Activated gamma-delta T cell (primary cell): ENCODE results near the gene MAPK8IP2.
A peak's percentile ranks its signal among the peaks of the same experiment; 100 is the strongest.

Experiments
- DNase-seq: peaks from one replicate; lab custom pipeline; 2025; lab: John Stamatoyannopoulos, UW

MAPK8IP2 gene

DNA sequence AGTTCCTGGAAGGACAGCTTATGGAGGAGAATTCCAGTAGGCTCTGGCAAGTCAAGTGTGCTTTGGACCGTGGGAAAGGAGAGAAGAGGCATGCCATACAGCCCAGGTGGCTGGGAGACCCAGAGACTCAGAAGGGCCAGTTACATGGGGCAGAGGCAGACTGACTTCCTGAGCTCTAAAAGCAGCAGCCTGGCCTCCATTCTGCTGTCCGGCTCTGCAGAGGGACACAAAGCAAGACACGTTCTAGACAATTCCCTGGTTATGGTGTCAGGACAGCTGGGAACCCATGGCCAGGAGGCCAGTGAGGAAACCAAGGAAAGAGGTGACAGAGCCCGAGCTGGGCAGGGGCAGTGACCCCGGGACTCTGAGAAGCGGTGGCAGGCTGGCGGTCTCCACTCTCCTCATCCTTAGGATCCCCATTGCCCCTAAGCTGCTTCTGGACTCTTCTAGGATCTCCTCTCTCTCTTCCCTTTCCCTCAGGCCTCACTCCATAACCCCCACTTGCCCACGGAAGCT is 25.1 kb upstream of the MAPK8IP2 start:
- DNase-seq, result no peak

DNA sequence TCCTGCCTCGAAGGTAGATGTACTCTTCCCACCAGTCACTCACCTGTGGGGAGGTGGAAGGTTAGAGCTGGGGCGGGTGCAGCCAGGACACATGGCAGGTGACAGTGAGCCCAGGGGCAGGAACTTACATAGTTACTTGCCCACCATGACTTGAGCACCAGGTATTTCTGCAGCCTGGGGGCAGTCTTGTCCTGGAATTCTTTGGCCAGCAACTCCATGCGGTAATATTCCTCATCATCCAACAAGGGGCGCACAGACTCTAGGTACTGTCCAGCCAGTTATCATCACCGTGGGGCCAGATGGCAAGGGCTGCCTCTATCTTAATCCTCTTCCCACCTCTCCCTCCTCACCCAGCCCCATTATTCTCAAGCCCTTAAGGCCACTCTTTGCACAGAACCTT is 24.5 kb upstream of the MAPK8IP2 start:
- no peak for DNase-seq

DNA sequence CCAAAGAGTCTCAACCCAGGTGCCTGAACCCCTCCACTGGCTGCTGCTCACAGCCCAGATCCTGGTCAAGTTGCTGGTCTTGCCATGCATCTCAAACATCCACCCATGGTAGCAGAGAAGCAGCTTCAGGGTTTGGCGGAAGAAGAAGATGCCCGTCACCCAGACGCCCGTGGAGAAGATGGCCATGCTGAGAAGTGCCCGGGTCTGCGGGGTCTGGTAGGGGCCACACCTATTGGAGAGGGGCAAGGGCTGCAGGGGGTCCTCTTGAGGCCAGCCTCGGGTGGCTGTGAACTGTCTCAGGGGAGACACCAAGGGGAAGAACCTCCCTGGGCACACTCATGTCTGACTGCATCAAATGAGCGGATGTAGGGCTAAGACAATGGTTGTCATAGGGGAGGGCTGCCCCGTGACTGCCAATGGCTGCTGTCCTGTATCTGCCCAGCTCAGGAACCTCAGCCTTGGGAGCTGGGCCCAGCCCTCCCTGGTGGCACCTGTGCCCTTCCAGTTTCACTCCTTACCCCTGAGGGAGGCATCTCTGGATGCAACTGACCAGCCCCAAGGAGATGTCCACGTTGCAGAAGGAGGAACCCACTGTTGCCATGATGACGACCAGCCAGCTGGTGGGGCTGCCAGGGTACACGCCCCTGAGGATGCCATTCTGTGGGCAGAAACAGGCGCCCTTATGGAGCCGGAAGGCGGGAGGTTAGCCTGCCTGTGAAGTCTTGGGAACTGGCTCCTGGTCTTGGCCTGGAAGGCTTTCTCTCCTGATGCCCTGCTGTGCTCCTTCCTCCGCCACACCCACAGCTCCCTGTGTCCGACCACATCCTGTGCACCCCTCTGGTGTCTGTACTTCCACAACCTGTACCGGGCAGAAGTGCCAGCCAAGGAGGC is 23.5 kb upstream of the MAPK8IP2 start:
- DNase-seq, result no peak

DNA sequence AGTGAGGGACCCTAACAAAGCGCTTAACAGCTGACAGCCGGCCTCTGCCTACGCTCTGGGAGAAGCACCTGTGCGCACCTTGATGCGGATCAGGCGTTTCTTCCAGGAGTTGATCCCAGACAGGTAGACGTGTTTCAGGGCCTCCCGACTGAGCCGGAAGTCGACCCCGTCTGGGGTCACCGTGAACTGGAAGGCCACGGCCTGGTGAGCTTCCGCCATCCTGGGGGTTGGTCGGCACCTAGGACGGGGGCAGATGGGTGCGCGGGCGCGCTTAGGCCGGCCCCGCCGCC is 23.0 kb upstream of the MAPK8IP2 start:
- DNase-seq, result no peak

DNA sequence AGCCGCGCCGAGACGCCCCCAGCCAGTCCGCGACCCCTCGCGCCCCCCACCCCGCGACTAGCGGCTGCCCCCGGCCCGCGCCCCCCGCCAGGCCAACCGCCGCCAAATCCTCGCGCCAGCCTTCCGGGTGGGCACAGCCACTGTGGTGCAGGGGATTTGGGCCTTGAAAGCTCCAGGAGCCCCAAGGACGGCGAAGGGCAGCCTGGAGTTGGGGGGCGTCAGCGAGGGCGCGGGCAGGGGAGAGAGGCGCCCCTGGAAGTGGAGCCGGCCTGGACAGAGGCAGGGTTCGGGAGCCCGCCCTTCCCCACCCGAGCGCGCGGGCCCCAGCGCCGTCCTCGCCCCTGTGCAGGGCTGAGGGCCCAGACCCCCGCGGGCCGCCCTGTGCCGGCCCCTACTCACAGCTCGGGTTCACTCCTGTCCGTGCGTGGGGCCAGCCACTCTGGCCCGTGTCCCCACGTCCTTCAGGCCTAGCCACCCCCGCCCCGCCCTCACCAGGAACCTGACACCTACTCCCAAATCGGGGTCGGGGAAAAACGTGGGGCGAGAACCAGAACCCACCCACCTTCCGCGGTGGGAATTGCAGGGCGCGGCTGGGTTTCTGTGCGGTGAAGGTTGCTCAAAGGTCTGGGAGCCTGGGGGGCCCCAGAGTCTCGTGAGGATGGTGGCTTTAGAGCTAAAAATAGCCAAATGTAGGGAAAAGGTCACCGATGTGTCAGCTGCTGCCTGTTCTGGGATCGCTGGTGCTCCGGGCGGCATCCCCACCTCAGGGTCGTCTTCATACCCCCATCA is 22.4 kb upstream of the MAPK8IP2 start, which contains the start of gene CPT1B:
Gene CPT1B, minus strand, starts transcription at position 441 of the 789 bp plus-strand sequence. CDS start 512 bp downstream, outside the sequence.
- DNase-seq, result no peak

DNA sequence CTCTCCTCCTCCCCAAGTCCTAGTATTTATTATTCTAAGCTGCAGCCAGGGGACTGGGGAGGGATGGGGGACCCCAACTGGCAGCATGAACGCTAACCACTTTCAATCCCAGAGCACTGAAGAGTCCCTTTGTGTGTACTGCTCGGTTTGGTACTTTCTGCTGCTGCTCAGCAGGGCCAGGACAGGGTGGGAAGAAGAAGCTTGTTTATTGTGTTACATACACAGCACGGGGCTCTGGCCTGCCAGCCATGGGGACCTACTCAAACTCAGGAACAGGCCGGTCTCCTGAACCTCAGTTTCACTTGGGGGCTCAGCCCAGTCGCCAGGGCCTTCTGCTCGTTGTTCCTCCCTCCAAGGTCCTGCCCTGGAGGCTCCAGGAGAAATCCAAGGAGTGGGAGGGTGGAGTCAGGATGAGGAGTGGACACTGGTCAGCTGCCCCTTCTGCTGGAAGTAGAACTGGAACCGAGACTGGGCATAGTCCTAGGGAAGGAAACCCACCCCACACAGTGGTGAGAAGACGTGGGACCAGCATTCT is 21.8 kb upstream of the MAPK8IP2 start:
- no peak for DNase-seq

DNA sequence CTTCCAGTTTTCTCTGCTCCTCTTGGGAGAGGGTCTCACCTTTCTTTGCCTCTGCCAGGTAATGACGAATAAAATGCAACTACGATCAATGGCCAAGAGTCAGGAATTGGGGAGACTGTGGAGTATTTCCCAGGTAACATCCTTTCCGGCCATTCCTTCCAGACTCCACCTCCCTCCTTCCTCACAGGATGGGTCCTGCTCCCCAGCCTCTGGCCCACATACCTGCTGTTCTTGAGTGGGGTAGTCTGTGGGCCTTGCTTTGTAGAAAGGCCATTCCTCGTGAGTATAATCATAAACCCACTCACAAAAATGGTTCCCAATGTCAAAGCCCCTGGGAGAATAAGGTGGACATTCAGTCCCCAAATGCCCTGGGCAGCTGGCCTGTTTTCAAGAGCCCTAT is 20.8 kb upstream of the MAPK8IP2 start:
- DNase-seq, result no peak

DNA sequence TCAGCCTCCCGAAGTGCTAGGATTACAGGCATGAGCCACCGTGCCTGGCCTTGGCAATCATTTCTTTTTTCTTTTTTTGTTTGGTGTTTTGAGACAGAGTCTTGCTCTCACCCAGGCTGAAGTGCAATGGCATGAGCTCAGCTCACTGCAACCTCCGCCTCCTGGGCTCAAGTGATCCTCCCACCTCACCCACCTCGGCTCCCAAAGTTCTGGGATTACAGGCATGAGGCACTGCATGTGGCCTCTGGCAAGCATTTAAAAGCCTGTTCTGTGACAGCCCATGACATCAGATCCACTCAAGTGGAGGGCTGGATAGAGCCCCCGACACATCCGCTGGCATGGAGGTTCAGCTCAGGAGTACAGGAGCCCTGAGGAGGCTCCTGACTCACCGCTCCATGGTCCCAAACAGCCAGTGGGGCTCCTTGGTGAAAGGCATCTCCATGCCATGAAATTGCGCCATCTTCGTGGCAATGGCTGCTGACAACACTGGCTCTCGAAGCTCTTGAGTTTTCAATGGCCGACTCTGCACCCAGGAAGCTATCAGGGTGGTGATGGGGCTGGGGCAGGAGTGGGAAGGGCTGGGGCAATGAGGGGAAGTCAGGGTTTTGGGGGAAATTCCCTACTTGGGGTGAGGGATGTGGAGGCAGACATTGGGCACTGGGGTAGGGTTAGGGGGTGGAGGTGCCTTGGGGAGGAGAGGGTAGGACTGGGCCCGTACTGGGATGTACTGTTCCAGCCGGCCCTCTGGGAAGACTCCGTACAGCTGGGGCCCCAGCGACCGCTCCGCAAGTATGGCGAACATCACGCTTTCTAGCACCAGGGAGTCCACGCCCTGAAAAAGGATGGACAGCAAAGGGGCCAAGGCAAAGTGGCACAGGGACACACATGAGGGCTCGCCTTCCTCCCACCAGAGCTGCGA is 19.3 kb upstream of the MAPK8IP2 start:
- no peak for DNase-seq

DNA sequence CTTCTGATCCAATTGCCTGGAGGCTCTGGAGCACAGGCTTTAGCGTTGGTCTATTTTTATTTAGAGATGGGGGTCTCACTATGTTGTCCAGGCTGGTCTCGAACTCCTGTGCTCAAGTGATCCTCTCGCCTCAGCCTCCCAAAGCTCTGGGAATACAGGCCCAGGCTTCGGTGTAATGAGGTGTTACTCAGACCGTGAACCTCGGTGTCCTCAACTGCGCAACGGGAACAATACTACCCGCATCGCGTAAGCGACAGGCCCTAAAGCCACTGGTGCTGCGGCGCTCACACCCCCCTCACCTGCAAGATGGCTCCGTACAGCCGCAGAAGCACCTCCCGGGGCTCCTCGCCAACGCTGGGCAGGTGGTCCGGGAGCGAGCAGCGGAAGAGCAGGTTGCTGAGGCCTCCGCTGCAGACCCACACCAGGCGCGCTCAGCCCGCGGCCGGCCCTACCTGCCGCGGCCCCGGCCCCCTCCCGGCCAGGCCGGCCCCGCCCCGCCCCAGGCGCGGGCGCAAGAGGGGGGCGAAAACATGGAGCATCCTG is 18.6 kb upstream of the MAPK8IP2 start:
- no peak for DNase-seq

DNA sequence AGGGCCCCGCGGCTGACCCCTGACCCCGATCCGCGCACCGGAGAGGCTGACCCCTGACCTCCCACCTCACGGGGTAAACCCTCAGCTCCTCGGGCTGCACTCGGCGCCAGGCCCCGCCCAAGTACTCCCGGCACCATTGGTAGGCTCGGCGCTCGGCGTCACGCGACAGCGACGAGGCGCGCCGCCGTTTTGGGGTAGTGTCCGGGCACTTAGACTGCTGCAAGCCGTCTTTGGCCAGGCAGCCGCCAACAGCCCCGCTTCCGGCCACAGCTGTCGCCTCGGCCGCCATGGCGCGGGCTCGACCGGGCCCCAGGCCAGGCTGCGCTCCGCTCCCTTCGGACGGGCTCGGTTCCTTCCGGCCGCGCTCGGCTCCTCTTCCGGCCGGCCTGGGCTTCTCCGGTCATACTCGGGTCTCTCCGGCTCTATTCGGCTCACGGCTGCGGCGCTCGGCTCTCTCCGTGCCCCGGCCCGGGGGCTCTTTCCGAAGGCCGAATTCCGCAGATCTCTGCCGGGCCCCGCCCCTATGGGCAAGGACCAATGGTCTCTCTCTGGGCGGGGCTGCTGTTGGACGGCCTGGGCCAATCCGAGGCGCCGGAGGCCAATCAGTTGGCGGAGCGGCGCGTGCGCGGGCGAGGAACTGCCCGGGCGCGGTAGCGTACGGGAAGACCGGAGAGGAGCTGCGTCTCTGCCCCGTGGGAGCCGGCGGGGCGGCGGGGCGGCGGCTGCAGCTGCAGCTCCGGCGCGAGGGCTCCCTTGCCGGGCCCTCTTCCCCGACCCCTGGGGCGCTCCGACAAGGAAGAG is 17.9 kb upstream of the MAPK8IP2 start, which contains the start of gene CHKB:
Gene CHKB, minus strand, starts transcription at position 357 of the 801 bp plus-strand sequence. Its CDS starts 68 bp downstream, at position 289.
- peak; percentile 96 for DNase-seq

DNA sequence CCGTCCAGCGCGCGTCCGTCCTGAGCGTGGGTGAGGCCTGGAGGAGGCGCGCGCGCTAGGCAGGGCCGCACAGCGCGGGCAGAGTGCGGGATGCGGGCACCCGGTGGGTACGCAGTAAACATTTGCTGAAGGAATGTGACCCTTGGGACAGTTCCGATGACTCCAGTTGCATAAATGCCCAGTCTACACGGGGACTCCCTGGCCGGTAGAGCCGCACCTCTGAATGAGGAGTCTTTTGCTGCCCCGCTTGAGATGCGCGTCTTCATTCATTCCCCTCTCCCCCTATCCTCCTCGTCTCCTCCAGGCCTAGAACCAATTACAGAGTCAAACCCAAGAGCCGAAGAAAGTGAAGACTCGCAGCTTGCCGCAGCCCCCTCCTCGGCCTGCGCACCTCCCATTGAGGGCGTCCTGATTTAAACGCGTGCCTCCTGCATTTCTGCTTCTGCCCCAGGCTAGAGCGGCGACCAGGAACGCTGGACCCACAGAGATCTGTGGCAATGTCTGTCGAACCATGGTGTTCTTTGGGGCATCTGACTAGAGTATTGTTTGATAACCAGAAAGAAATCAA is 17.2 kb upstream of the MAPK8IP2 start:
- no peak for DNase-seq

DNA sequence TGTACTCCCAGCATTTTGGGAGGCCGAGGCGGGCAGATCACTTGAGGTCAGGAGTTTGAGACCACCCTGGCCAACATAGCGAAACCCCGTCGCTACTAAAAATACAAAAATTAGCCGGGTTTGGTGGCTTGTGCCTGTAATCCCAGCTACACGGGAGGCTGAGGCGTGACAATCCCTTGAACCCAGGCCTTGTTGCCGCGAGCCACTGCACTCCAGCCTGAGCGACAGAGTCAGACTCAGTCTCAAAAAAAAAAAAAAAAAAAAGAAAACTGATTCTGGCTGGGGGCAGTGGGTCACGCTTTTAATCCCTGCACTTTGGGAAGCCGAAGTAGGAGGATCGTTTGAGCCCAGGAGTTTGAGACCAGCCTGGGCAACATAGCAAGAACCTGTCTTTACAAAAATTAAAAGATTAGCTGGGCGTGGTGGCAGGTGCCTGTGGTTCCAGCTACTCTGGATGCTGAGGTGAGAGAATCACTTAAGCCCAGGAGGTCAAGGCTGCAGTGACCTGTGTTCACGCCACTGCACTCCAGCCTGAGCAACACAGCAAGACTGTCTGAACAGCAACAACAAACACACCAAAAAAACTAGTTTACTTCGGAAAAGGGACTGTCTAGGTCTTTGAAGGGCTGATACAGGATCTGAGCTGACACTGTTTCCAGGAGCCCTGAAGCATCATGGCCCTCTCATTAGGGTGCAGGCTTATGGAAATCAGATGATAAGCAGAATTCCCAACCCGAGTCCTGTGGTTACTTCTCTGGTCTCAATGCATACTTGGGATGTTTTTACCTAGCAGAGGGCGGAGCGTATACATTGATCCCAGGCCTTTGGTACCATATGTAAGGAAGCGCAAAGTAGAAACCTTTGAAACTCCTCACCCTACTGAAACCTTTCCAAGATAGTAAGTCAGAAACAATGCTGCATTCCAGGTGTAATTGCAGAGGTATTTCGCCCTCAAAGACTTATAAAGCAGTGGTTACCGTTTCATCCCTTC is 16.2 kb upstream of the MAPK8IP2 start:
- no peak for DNase-seq

DNA sequence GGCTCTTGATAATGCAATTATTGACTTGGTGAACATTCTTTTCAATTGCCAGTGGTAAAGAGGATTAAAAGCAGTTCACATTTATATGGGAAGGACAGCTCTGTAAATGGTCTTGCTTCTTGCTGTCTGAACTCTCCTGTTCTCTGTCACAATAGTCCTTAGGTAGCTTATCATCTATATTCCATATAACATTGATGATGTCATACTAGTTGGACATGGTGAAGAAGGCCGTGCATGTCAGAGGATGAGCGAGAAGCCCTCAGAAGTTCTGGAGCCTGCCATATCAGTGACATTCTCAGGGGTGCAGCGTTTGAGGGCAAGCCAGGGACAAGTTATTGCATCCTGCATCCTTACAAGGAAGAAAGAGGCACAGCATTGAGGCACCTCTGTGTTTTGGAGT is 15.4 kb upstream of the MAPK8IP2 start:
- DNase-seq, result no peak

DNA sequence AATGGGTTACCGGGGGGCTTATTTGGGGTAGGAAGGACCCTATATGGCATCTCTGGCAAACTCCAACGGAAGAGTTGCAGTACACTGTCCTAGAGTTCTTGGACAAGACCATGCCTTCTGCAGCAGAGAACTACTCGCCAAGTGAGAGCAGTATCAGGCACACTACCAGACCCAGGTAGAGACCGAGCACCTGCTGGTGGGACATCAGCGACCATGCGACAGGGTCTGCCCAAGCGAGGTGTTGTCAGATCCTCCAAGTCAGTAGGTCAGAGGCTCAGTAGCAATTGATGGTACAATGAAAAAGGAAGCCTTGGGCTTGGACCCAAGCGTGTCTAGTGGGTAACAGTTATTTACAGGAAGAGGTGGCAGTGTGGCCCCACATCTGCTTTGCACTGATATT is 14.8 kb upstream of the MAPK8IP2 start:
- no peak for DNase-seq

DNA sequence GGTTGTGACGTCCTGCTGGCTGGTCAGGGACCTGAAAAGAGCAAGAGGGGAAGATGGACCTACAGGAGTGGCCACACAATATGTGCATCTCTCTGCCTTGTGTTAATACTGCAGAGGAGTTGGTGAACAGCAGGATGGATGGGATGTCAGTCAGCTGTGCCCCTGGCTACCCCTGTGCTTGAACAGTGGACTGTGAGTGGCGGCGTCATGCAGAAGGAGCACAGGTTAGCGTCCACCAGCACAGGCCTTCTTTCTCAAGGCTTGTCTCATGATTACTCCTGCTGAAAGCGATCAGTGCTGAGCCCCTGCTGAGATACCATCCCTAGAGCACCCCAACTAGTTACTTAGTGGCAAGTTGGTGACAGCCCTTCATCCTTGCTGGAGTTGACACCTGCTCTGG is 14.2 kb upstream of the MAPK8IP2 start:
- no peak for DNase-seq

DNA sequence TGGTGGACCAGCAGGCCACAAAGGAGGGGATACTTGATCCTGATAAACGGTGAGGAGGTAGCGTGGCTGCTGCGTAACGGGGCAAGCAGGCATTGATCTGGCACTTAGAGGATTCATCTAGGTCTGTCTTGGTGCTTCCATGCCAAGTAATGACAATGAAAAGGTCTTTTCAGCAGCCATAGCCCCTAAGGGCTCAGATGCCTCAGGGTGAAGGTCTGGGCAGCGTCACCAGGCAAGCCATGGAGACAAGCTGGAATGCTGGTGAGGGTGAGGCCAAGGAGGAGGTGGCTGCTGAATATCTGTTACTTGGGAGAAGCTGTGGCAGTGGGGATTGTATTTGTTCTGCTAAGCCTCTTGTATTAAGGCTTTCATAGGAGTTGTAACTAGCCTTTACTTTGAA is 13.2 kb upstream of the MAPK8IP2 start:
- no peak for DNase-seq

DNA sequence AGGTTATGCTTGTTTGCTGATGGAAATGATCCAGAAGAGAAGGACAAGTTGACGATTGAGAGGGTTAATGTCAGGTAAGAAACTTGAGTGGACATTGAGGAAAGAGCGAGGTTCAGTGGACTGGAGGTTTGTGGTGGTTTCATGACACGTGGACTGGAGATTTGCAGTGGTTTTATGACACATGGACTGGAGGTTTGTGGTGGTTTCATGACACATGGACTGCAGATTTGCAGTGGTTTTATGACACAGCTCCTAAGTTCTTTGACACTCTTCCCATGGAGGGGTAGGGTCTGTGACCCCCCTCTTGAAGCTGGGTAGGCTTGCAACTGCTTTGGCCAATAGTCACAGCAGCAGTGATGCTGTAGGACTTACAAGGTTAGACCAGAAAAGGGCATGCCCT is 5.4 kb upstream of the MAPK8IP2 start:
- DNase-seq, result no peak

DNA sequence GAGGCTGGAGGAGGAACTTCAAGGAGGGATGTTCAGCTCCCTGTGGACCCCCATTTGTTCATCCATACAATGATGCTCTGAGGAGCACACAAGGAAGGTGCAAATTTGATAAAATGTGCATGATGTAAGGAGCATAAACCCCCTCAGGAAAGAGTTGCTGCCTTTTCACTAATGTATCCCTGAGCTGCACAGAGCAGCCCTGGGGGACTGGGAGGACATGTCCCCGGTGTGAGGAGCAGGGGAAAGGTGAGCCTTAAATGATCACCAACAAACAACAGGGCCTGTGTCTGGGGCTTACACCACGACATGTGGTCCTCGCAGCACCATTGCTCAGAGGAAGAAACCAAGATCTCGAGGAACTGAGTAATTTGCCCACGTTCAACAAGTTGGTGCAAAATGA is 3.5 kb upstream of the MAPK8IP2 start:
- no peak for DNase-seq
